Measurements from ENCODE around the gene MAP2K5. TPM values are rescaled to one million over a fixed set of nuclear protein-coding genes. Genes with fewer than 3 reads are reported as not detected.

MAP2K5 gene
- total and polyA plus RNA-seq, 8 donors: 1.8 to 94.6 (median 11.1) TPM

DNA sequence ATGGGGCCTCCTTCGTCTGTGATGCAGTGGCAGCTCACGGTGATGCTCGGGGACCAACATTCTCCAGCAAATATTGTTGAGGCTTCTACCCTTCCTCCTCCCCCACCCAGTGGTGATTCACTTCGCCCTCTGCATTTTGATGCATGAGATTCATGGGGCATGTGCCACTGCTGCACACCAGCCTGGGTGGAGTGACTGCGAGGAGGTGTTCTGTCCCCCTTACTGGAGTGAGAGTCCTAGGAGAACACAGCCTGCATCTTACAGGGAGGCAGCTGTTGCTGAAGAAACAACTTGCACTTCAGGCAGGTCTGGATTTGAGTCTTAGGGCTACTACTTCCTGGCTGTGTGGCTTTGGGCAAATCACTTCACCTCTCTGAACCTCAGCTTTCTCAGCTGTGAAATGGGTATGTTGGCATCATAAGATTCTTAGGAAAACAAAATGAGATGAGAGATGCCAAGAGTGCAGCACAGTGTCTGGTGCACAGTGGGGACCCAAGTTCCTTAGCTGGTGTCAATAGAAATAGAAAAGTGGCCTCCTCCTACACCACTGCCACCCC lies 272.6 kb downstream of the MAP2K5 start:
- intact Hi-C loops (cut with DNase I; ENCODE audit: low total_unique reads): no loop called here
- no peak for TF ChIP-seq EP300 (IDR thresholded peaks at IDR 0.05)
- no peak for TF ChIP-seq POLR2A (IDR thresholded peaks at IDR 0.05)
- TF ChIP-seq, protein P1, sequence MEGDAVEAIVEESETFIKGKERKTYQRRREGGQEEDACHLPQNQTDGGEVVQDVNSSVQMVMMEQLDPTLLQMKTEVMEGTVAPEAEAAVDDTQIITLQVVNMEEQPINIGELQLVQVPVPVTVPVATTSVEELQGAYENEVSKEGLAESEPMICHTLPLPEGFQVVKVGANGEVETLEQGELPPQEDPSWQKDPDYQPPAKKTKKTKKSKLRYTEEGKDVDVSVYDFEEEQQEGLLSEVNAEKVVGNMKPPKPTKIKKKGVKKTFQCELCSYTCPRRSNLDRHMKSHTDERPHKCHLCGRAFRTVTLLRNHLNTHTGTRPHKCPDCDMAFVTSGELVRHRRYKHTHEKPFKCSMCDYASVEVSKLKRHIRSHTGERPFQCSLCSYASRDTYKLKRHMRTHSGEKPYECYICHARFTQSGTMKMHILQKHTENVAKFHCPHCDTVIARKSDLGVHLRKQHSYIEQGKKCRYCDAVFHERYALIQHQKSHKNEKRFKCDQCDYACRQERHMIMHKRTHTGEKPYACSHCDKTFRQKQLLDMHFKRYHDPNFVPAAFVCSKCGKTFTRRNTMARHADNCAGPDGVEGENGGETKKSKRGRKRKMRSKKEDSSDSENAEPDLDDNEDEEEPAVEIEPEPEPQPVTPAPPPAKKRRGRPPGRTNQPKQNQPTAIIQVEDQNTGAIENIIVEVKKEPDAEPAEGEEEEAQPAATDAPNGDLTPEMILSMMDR (IDR thresholded peaks at IDR 0.05): no peak
- TF ChIP-seq POLR2AphosphoS5 (IDR thresholded peaks at IDR 0.05): no peak
- no peak overlapping the region for H3K4me3 ChIP-seq
- no peak overlapping the region for H3K27ac ChIP-seq
- DNase-seq: no peak
- peaks cover 0 to 12% (median 0%) of the 10 kb centered on the region in 4 donors for H3K36me3 ChIP-seq
- peaks cover 0 to 15% (median 13%) of the 10 kb centered on the region in 4 donors for H3K9me3 ChIP-seq
- peaks cover 0 to 8% (median 4%) of the 10 kb centered on the region in 4 donors for H3K4me1 ChIP-seq
- H3K27me3 ChIP-seq: peaks cover 6 to 65% (median 19%) of the 10 kb centered on the region in 3 donors
- WGBS, 5 donors: 73 to 93% (median 88%) methylated on average over 4 to 5 of the region's 5 CpGs

DNA sequence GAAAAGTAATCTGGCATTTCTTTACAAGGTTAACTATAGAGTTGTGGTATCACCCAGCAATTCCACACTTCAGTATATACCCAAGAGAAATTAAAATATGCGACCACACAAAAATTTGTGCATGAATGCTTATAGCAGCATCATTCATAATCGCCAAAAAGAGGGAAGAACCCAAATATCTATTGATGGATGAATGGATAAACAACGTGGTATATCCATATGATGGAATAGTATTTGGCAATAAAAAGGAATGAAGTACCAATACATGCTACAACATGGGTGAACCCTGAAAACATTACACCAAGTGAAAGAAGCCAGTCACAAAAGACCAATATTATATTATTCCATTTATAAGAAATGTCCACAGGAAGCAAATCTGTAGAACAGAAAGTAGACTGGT lies 274.2 kb downstream of the MAP2K5 start:
- DNase-seq: no peak
- Histone ChIP-seq H3K27me3 (peaks cover 22 to 68% (median 35%) of the 10 kb centered on the region in 3 donors), H3K9me3 (peaks cover 0 to 15% (median 13%) of the 10 kb centered on the region in 4 donors), H3K36me3 (peaks cover 0 to 12% (median 0%) of the 10 kb centered on the region in 4 donors), H3K4me3 (no peak overlapping the region), H3K4me1 (peaks cover 0 to 24% (median 16%) of the 10 kb centered on the region in 4 donors), H3K27ac (no peak overlapping the region)
- TF ChIP-seq POLR2AphosphoS5 (IDR thresholded peaks at IDR 0.05) (no peak), EP300 (IDR thresholded peaks at IDR 0.05) (no peak), POLR2A (IDR thresholded peaks at IDR 0.05) (no peak)
- TF ChIP-seq, protein P1 (IDR thresholded peaks at IDR 0.05): no peak
- 91 to 96% (median 94%) methylated on average over 3 of the region's 3 CpGs for WGBS, 5 donors
- intact Hi-C loops (cut with DNase I; ENCODE audit: low total_unique reads): no loop called here

DNA sequence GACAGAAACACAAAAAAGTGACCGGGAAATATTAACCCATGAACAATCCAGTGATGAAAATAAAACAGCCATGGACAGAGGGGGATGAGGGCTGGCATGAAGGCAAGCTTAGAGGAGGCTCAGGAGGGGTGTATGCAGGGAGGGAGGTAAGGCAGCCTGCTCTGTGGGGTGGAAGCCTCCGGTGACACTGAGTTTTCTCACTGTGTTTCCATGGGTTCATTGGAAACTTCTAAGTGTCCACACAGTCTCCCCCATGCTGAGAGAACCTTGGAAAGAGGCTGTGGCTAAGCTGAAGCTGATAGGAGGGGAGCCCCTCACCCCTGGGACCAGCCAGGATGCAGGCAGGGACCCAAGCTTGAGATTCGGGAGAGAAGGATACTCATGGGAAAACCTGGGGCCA lies 276.0 kb downstream of the MAP2K5 start:
- Histone ChIP-seq H3K27me3 (peaks cover 35 to 72% (median 53%) of the 10 kb centered on the region in 3 donors), H3K4me1 (peaks cover 8 to 42% (median 30%) of the 10 kb centered on the region in 4 donors), H3K9me3 (peaks cover 0 to 15% (median 13%) of the 10 kb centered on the region in 4 donors), H3K27ac (no peak overlapping the region), H3K36me3 (peaks cover 0 to 12% (median 0%) of the 10 kb centered on the region in 4 donors), H3K4me3 (no peak overlapping the region)
- no peak for DNase-seq
- intact Hi-C loops (cut with DNase I; ENCODE audit: low total_unique reads): no loop called here
- no peak for TF ChIP-seq POLR2A (IDR thresholded peaks at IDR 0.05)
- 74 to 93% (median 84%) methylated on average over 3 of the region's 3 CpGs for WGBS, 5 donors

DNA sequence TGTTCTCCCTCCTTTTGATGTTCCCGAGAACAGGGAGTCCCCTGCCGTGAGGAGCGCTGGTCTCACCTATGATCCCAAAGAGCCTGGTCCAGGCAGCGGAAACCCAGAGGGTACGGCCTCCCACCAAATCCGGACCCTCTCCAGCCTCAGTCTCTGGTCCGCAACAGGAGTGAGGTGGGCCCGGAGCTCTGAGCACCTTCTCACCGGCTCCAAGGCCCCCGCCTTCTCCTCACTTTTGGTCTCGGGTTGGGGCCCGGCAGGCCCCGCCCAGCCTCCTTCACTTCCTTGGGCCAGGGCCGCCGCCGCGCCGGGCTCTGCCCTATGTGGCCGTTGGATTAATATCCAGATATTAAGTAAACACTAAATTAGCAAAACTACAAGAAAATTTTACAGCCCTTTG lies 277.1 kb downstream of the MAP2K5 start:
- intact Hi-C loops (cut with DNase I; ENCODE audit: low total_unique reads): no loop called here
- peaks cover 43 to 81% (median 64%) of the 10 kb centered on the region in 3 donors for H3K27me3 ChIP-seq
- TF ChIP-seq, protein P1 (IDR thresholded peaks at IDR 0.05): no peak
- TF ChIP-seq POLR2AphosphoS5 (IDR thresholded peaks at IDR 0.05) (no peak), EP300 (IDR thresholded peaks at IDR 0.05) (no peak), POLR2A (IDR thresholded peaks at IDR 0.05) (no peak)
- 11 to 21% (median 14%) methylated on average over 13 to 19 of the region's 19 CpGs for WGBS, 5 donors
- H3K4me3 ChIP-seq: no peak overlapping the region
- peaks cover 0 to 15% (median 13%) of the 10 kb centered on the region in 4 donors for H3K9me3 ChIP-seq
- H3K27ac ChIP-seq: no peak overlapping the region
- H3K36me3 ChIP-seq: peaks cover 0 to 12% (median 0%) of the 10 kb centered on the region in 4 donors
- DNase-seq: no peak
- peaks cover 11 to 54% (median 39%) of the 10 kb centered on the region in 4 donors for H3K4me1 ChIP-seq
